Skeletal muscle satellite cell (primary cell): ENCODE measurements around the gene GZF1.

Source experiments
- H3K27me3 ChIP-seq: 2 replicates; pipeline ENCODE4 v1.7.0; 2013; ENCODE audit warnings: low read length; ENCODE audit not compliant: control insufficient read depth, insufficient read depth
- H3K36me3 ChIP-seq: 2 replicates; pipeline ENCODE4 v1.7.0; 2013; ENCODE audit warnings: mild to moderate bottlenecking, control low read depth, low read length; ENCODE audit not compliant: insufficient read depth
- H3K4me1 ChIP-seq: 2 replicates; pipeline ENCODE4 v1.7.0; 2013; ENCODE audit warnings: low read length; ENCODE audit not compliant: control insufficient read depth, insufficient read depth
- H3K4me2 ChIP-seq: 2 replicates; pipeline ENCODE4 v1.7.0; 2013; ENCODE audit warnings: mild to moderate bottlenecking, low read length
- H3K4me3 ChIP-seq: 2 replicates; pipeline ENCODE4 v1.7.0; 2013; ENCODE audit warnings: low read length
- H3K9ac ChIP-seq: 2 replicates; pipeline ENCODE4 v1.7.0; 2013; ENCODE audit warnings: mild to moderate bottlenecking, low read depth, low read length, moderate library complexity
- H3K9me3 ChIP-seq: replicated peaks from 2 replicates; pipeline ENCODE4 v1.7.0; 2013; ENCODE audit warnings: mild to moderate bottlenecking, control low read depth, low read length

Gene GZF1

DNA sequence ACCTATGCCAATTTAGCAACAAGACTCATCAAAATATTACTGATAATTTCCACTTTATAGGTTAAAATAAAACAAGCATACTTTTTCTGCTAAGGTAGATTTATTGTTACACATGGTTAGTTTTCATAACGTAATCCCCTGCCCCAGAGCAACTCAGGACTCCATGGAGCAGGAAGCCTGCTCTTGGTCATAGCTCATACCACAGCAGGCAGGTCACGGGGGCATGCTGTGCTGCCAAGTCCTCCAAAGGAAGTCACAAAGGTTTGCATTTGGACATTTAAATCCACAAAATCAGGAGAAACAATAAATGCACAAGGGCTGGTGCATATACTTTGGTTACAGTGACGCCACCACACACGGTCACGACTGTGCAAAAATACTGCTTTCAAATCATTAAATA is 12.5 kb downstream of the GZF1 start:
- Histone ChIP-seq H3K4me1 (no peaks in the 10 kb centered on the region), H3K4me3 (no peak overlapping the region), H3K9me3 (no peaks in the 10 kb centered on the region), H3K9ac (no peak overlapping the region), H3K36me3 (peaks cover 81% of the 10 kb centered on the region), H3K27me3 (no peaks in the 10 kb centered on the region), H3K4me2 (no peak overlapping the region)

DNA sequence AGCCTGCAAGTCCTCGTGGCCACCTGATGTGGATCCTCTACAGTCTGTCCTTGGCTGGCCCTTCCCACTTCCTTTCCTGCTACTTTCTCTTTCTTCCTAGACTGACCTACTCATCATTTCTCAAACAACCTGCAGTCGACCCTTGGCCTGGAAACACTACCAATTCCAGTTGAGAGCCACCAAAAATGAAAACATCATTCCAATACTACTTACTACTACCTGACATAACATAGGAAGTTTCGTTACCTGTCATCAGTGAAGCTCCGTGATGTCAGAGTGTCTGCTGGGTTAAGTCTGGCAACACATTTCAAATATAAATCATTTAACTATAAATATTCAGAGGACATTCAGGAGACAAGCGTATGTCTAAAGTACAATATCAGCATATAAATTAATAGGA is 13.8 kb downstream of the GZF1 start:
- H3K4me3 ChIP-seq, result no peak overlapping the region
- no peaks in the 10 kb centered on the region for H3K4me1 ChIP-seq
- no peaks in the 10 kb centered on the region for H3K9me3 ChIP-seq
- no peaks in the 10 kb centered on the region for H3K27me3 ChIP-seq
- H3K4me2 ChIP-seq, result no peak overlapping the region
- H3K9ac ChIP-seq, result no peak overlapping the region
- peaks cover 74% of the 10 kb centered on the region for H3K36me3 ChIP-seq

DNA sequence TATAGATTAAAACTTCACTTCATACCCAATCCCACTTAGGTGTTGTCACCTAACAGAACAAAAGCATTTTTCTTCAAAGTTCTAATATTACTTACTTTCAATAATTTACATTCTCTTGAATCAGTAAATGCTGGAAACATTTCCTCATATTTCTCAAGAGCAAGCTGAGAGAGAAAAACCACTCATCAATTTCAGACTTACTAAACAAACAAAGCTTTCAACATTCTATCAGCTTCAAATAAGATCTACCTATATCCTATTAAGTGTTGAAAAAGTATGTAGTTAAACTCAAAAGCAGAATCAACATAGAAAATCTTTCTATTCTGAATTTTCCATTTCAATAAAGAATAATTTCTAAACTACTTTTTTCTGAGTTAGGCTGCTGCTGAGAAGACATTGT is 17.8 kb downstream of the GZF1 start:
- Histone ChIP-seq H3K4me1 (no peaks in the 10 kb centered on the region), H3K9ac (no peak overlapping the region), H3K4me2 (no peak overlapping the region), H3K4me3 (no peak overlapping the region), H3K36me3 (peaks cover 40% of the 10 kb centered on the region), H3K27me3 (no peaks in the 10 kb centered on the region), H3K9me3 (no peaks in the 10 kb centered on the region)

GRCh38 chr20:23381876-23382275 is 19.9 kb downstream of the GZF1 start:
- no peaks in the 10 kb centered on the region for H3K27me3 ChIP-seq
- H3K9me3 ChIP-seq, result no peaks in the 10 kb centered on the region
- H3K4me2 ChIP-seq, result no peak overlapping the region
- no peak overlapping the region for H3K9ac ChIP-seq
- no peak overlapping the region for H3K4me3 ChIP-seq
- H3K36me3 ChIP-seq, result peaks cover 26% of the 10 kb centered on the region
- no peaks in the 10 kb centered on the region for H3K4me1 ChIP-seq

DNA sequence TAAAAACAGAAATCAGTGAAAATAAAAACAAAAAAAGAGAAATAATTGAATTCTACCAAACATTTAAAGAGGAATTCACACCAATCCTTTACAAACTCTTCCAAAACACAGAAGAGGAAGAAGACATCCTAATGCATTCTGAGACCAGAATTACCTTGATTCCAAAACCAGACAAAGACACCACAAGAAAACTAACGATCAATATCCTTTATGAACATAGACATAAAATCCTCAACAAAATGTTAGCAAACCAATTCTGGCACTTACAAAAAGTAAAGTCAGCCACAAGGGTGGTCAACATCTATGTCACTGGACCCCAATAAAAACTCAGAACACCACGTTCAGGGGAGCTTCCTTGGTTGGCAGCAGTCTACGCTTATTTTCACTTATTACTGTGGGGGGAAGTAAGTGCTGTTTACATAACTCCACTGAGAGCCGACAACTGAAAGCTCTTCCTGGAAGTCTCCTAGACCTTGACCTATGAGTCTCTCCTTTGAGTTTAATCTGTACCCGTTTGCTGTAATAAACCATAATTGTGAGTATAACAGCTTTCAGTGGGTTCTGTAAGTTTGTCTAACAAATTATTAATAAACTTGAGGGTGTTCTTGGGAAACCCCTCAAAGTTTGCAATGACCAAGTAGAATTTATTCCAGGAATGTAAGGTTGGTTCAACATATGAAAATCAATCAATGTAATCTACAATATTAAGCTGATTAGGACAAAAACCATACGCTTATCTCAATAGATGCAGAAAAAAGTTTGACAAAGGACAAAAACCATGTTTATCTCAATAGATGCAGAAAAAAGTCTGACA is 24.5 kb downstream of the GZF1 start:
- peaks cover 35% of the 10 kb centered on the region for H3K36me3 ChIP-seq
- no peak overlapping the region for H3K4me2 ChIP-seq
- H3K9me3 ChIP-seq, result no peaks in the 10 kb centered on the region
- H3K9ac ChIP-seq, result no peak overlapping the region
- H3K4me3 ChIP-seq, result no peak overlapping the region
- H3K4me1 ChIP-seq, result no peaks in the 10 kb centered on the region
- no peaks in the 10 kb centered on the region for H3K27me3 ChIP-seq

- Histone ChIP-seq H3K9ac (no peak overlapping the region), H3K27me3 (no peaks in the 10 kb centered on the region), H3K4me2 (no peak overlapping the region), H3K36me3 (peaks cover 40% of the 10 kb centered on the region), H3K4me3 (no peak overlapping the region), H3K4me1 (no peaks in the 10 kb centered on the region), H3K9me3 (no peaks in the 10 kb centered on the region)
Observed at GRCh38 chr20:23387118-23387443, 25.1 kb downstream of the GZF1 start.

DNA sequence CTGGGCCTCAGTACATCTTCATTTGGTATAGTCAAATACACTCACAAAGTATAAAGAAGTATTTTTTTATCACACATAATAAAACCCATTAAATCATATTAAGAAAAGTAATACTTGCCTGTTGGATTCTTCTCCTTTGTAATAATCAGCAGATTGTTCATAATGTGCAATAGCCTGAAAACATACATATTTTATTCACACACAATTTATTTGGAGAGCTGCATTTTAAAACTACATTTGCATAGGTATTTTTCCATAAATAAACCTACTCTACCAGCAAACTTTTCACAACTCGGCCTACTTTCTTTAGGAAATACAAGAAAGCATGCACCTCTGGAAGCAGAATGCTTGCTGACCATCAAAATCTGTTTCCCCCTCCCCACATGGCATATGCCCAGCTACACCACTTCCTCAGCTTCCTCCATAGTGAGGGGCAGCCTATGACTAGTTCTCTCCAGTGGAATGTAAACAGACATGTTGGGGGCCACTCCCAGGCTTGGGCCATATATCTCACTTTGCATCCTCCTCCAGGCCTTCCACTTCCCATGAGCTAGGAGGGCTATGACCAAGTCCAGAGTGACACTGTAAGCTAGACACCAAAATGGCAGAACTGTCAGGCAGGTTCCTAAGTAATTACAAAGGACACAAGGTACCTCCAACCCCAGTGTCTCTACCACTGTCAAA is 28.3 kb downstream of the GZF1 start:
- H3K4me2 ChIP-seq, result no peak overlapping the region
- no peaks in the 10 kb centered on the region for H3K9me3 ChIP-seq
- no peak overlapping the region for H3K4me3 ChIP-seq
- no peak overlapping the region for H3K9ac ChIP-seq
- peaks cover 69% of the 10 kb centered on the region for H3K36me3 ChIP-seq
- no peaks in the 10 kb centered on the region for H3K4me1 ChIP-seq
- H3K27me3 ChIP-seq, result no peaks in the 10 kb centered on the region

- Histone ChIP-seq H3K36me3 (peaks cover 69% of the 10 kb centered on the region), H3K9ac (no peak overlapping the region), H3K9me3 (no peaks in the 10 kb centered on the region), H3K27me3 (no peaks in the 10 kb centered on the region), H3K4me1 (peaks cover under 1% of the 10 kb centered on the region), H3K4me2 (no peak overlapping the region), H3K4me3 (no peak overlapping the region)
Observed at GRCh38 chr20:23391707-23392310, 29.8 kb downstream of the GZF1 start.

DNA sequence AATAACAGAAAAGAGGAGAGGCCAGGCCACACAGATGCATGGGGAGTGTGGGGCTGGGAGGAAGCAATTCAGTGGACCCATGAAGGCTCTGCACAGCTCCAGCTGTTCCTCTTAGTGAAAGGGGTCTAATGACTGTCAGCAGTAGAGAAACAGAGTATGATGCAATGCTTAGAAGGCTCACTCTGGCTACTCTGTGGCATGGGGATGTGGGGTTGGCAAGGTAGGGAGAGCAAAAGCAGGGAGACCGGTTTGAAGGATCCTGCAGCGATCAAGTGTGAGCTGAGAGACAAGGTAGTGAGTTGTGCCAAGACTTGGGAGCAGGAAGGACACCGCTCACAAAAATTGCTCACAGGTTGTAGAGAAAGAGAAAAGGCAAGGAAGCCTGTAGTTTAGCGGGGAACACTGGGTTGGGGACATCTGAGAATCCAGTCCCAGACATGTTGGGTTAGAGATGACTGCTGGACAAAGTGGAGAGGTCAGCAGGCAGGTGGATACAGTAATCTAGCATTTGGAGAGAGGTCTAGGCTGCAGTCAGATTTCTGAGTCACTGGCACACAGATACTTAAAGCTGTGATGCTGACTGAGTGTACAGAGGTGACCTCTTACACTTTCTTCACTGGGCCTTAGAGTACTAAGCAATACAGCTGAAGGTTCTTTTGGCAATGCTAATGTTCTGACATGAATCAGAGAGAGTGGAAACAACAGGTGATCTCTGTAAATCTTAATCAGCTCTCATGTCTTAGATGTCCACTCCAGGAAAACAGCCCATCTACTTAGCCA is 32.2 kb downstream of the GZF1 start:
- H3K4me1 ChIP-seq, result peaks cover 8% of the 10 kb centered on the region
- peaks cover 47% of the 10 kb centered on the region for H3K36me3 ChIP-seq
- H3K9ac ChIP-seq, result no peak overlapping the region
- H3K9me3 ChIP-seq, result no peaks in the 10 kb centered on the region
- no peaks in the 10 kb centered on the region for H3K27me3 ChIP-seq
- H3K4me3 ChIP-seq, result no peak overlapping the region
- H3K4me2 ChIP-seq, result no peak overlapping the region

GRCh38 chr20:23396950-23397627 is 35.1 kb downstream of the GZF1 start:
- Histone ChIP-seq H3K27me3 (no peaks in the 10 kb centered on the region), H3K36me3 (peaks cover 42% of the 10 kb centered on the region), H3K9me3 (no peaks in the 10 kb centered on the region), H3K4me2 (no peak overlapping the region), H3K4me3 (no peak overlapping the region), H3K9ac (no peak overlapping the region), H3K4me1 (peaks cover 8% of the 10 kb centered on the region)

DNA sequence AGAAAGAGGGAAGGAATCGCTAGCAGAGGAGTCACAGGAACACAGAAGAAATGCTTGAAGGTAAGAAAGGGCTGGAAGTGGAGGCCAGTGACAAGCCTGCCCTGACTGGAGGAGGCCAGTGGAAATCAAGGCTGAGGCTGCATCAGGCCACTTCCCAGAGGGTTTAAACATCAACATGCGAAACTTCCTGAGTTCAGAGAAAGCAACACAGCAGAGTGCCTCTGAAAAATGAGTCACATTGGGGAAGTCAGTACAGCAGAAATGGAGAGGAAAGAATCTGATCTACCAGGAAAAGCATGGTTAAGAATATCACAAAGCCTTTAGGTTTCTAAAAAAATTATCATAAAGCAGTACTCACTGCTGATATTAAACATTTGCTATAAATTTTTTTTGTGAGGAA is 36.0 kb downstream of the GZF1 start:
- no peaks in the 10 kb centered on the region for H3K27me3 ChIP-seq
- H3K9ac ChIP-seq, result no peak overlapping the region
- peaks cover 36% of the 10 kb centered on the region for H3K36me3 ChIP-seq
- no peak overlapping the region for H3K4me3 ChIP-seq
- no peak overlapping the region for H3K4me2 ChIP-seq
- no peaks in the 10 kb centered on the region for H3K9me3 ChIP-seq
- H3K4me1 ChIP-seq, result peaks cover 8% of the 10 kb centered on the region
